ENCODE results near the gene WDR93.

- TF ChIP-seq TAF1 (IDR thresholded peaks at IDR 0.05; ENCODE audit: low read depth) (no peak), EP300 (IDR thresholded peaks at IDR 0.05; ENCODE audit: borderline replicate concordance) (no peak), TCF12 (IDR thresholded peaks at IDR 0.05; ENCODE audit: low read depth) (no peak)
These were observed 85.9 kb downstream of the WDR93 start, which contains the start of gene MESP2 for GRCh38 chr15:89776274-89777072.
